Measurements from ENCODE around the gene AP3D1.

GRCh38 chr19:2136796-2137195 is 14.6 kb downstream of the AP3D1 start:
- TF ChIP-seq EZH2phosphoT487 (IDR thresholded peaks at IDR 0.05), result no peak
- no peak for TF ChIP-seq CTCF (IDR thresholded peaks at IDR 0.05)

All from neural progenitor cell (in vitro differentiated cells).